Transverse colon (tissue), 4 donors: Measurements from ENCODE around the gene CEP57L1. TPM values are rescaled to one million over a fixed set of nuclear protein-coding genes. Genes with fewer than 3 reads are reported as not detected.

Source experiments
- DNase-seq: peaks from one replicate; pipeline ENCODE4 v3.0.0-alpha.2; 2019
- H3K27ac ChIP-seq, 4 donors: fragments of 200-600 bp; sonication (generic); 2 replicates each; pipeline ENCODE4 v1.5.1; 2016 to 2018; ENCODE audit warnings: inconsistent platforms in 4 of 4
- H3K27me3 ChIP-seq: fragments of 200-600 bp; sonication (generic); 2 replicates; pipeline ENCODE4 v1.5.1; 2017; ENCODE audit warnings: inconsistent platforms
- H3K36me3 ChIP-seq, 4 donors: fragments of 200-600 bp; sonication (generic); 2 replicates each; pipeline ENCODE4 v1.5.1; 2017 to 2019; ENCODE audit warnings: inconsistent platforms in 4 of 4
- H3K4me1 ChIP-seq, 4 donors: fragments of 200-600 bp; sonication (generic); 2 replicates each; pipeline ENCODE4 v1.5.1; 2017 to 2020; ENCODE audit warnings: inconsistent platforms in 4 of 4
- H3K4me3 ChIP-seq, 4 donors: fragments of 200-600 bp; sonication (generic); 1 replicate in 1 of 4; 2 replicates in 3 of 4; pipeline versions ENCODE4 v1.5.1 to v1.6.1; 2017 to 2019; ENCODE audit warnings: inconsistent platforms in 4 of 4
- H3K9me3 ChIP-seq, 2 donors: fragments of 200-600 bp; sonication (generic); 2 replicates each; pipeline ENCODE4 v1.5.1; 2017 to 2019; ENCODE audit warnings: inconsistent platforms in 2 of 2
- CTCF ChIP-seq, 5 experiments: fragments of 200-600 bp in 3 of 5; fragments of 450-650 bp in 2 of 5; sonication (generic) in 3 of 5; IDR thresholded peaks; 1 replicate in 2 of 5; 2 replicates in 3 of 5; pipeline ENCODE4 v1.5.1; 2016 to 2017; ENCODE audit warnings: antibody characterized with exemption in 5 of 5, inconsistent platforms in 3 of 5, mild to moderate bottlenecking in 2 of 5, moderate library complexity in 1 of 5
- EP300 ChIP-seq: sonication (generic); formaldehyde crosslinking; IDR thresholded peaks from one replicate; pipeline ENCODE4 v1.6.1; 2017; ENCODE audit warnings: antibody characterized with exemption, low read depth
- POLR2A ChIP-seq: fragments of 450-650 bp; IDR thresholded peaks from one replicate; pipeline ENCODE4 v1.6.1; 2016; ENCODE audit warnings: antibody characterized with exemption, mild to moderate bottlenecking, moderate library complexity
- POLR2AphosphoS5 ChIP-seq, 3 donors: sonication (generic); formaldehyde crosslinking; IDR thresholded peaks; one replicate each; pipeline ENCODE4 v1.6.1; 2016; ENCODE audit warnings: antibody characterized with exemption in 3 of 3
- WGBS, 2 donors: methylation state at CpG; one replicate each; pipeline ENCODE4 v1.1.5; 2018; ENCODE audit warnings: low coverage in 1 of 2; 5-methylcytosine and 5-hydroxymethylcytosine counted together
- in situ Hi-C, 4 donors: fragments of 200-750 bp; cut with MboI; loops; one replicate each; pipeline versions ENCODE4 v1.15.0 to v1.15.1; 2017; ENCODE audit warnings: low sequenced_read_pairs in 3 of 4, low pct_ligation_motif_present in 1 of 4, low pct_unique_long_range_greater_than_20kb in 1 of 4
- intact Hi-C: fragments of 100-400 bp; cut with DNase I; formaldehyde crosslinking; loops from one replicate; pipeline ENCODE4 v1.15.1; 2023; ENCODE audit warnings: low total_unique reads
- total RNA-seq, 4 donors: library from RNA; depleted of rRNA; stranded (reverse); fragments of >200 nt; gene quantifications; one replicate each; pipeline ENCODE4 v1.1.0, GENCODE V29; 2016

The CEP57L1 gene
- total RNA-seq, 4 donors from 2014 or later = 1.9 to 29.5 (median 9.5) TPM

DNA sequence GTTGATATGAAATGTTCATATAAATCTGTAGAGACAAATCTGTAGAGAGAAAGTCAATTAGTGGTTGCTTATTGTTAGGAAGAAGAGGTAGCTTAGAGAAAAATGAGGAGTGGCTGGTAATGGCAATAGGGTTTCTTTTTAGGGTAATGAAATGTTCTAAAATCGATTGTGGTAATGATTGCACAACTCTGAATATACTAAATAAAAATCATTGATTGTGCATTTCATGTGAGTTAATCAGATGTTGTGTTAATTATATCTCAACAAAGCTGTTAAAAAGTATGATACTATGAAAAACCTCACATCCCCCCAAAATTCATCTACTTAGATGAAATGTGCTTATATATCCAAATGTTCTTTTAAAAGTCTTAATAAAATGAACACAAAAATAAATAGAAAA is 84.2 kb downstream of the CEP57L1 start:
- 71 to 73% methylated on average over 1 of the region's 1 CpG for WGBS, 2 donors
- Histone ChIP-seq H3K4me3 (no peak overlapping the region), H3K27ac (no peak overlapping the region), H3K4me1 (peaks cover 0 to 8% (median 0%) of the 10 kb centered on the region in 4 donors), H3K9me3 (no peaks in the 10 kb centered on the region), H3K36me3 (no peaks in the 10 kb centered on the region), H3K27me3 (no peaks in the 10 kb centered on the region)
- no peak for TF ChIP-seq POLR2A
- no peak for TF ChIP-seq CTCF (IDR thresholded peaks at IDR 0.05)
- no peak for TF ChIP-seq EP300
- TF ChIP-seq POLR2AphosphoS5 (IDR thresholded peaks at IDR 0.05) = no peak
- DNase-seq = no peak
- intact Hi-C loops (no loop called here), in situ Hi-C loops (loop anchor here (25.0 kb wide), 2 partner anchors 208 to 508 kb away; partner anchors contain the start of genes AK9 (in 2 of the 4), CD164 (in 2 of the 4) and FIG4 (in 2 of the 4))

- Histone ChIP-seq H3K36me3 (no peaks in the 10 kb centered on the region), H3K27me3 (no peaks in the 10 kb centered on the region), H3K4me3 (no peak overlapping the region), H3K9me3 (no peaks in the 10 kb centered on the region), H3K27ac (no peak overlapping the region), H3K4me1 (peaks cover 0 to 13% (median under 1%) of the 10 kb centered on the region in 4 donors)
- DNase-seq = no peak
- 15 to 20% methylated on average over 1 to 2 of the region's 2 CpGs for WGBS, 2 donors
- TF ChIP-seq POLR2AphosphoS5 (IDR thresholded peaks at IDR 0.05) = no peak
- TF ChIP-seq EP300 = no peak
- TF ChIP-seq POLR2A = no peak
- no peak for TF ChIP-seq CTCF (IDR thresholded peaks at IDR 0.05)
- in situ Hi-C loops (loop anchor here (10.0 to 25.0 kb wide), 3 partner anchors 202 to 505 kb away; partner anchors contain the start of genes CD164 (in 3 of the 4), AK9 (in 2 of the 4) and FIG4 (in 2 of the 4)), intact Hi-C loops (no loop called here)
Measured at GRCh38 chr6:109182578-109182977, 87.3 kb downstream of the CEP57L1 start.

DNA sequence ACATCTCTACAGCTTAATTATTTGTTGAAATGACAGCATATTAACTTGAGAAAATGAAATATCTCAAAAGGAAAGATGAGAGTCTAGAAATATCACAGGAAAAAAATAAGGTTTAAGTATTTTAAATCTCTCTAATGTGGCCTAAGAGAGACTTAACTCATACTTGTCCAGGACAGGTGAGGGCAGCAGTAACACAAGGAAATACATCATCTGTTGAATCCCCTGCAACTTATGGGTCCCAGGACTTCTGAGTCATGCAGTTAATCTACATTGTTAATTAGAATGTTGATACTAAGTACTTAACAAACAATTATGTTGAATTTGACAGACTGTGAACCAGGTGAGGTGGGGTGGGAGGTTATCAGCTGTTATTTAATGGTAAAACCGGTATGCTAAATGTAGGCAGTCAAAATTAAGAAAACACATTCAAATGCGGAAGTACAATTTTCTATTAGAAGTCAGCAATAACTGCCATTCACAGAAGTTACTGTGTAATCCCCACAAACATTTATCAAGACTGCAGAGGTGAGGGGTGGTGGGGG is 87.9 kb downstream of the CEP57L1 start:
- no peak for DNase-seq
- H3K4me3 ChIP-seq = no peak overlapping the region
- H3K36me3 ChIP-seq = no peaks in the 10 kb centered on the region
- WGBS, 2 donors = 10 to 58% methylated on average over 2 of the region's 2 CpGs
- no peaks in the 10 kb centered on the region for H3K27me3 ChIP-seq
- TF ChIP-seq POLR2AphosphoS5 (IDR thresholded peaks at IDR 0.05) = no peak
- no peak for TF ChIP-seq POLR2A
- TF ChIP-seq CTCF (IDR thresholded peaks at IDR 0.05) = no peak
- no peak for TF ChIP-seq EP300
- no peak overlapping the region for H3K27ac ChIP-seq
- H3K4me1 ChIP-seq = peaks cover 0 to 18% (median 1%) of the 10 kb centered on the region in 4 donors
- in situ Hi-C loops (loop anchor here (10.0 to 25.0 kb wide), 3 partner anchors 202 to 504 kb away; partner anchors contain the start of genes CD164 (in 3 of the 4), AK9 (in 2 of the 4) and FIG4 (in 2 of the 4)), intact Hi-C loops (no loop called here)
- H3K9me3 ChIP-seq = no peaks in the 10 kb centered on the region

DNA sequence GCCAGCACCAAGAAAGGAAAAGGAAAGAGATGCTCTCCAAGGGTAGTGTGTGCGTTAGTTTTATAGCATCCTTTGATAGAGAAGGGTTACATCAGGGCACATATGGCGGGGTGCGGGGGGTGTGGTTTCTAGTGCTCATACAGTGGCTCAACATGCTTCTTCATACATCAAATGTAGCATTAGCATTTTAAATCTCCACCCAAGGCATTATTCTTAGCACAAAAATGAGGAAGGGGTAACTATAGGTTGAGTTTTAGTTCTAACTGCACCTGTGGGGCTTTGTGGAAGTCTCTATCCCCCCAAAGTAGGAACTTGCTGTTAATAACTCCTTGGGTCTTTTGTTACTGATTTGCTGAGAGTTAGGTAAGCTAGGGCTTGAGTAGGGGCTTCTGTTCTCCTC is 89.3 kb downstream of the CEP57L1 start:
- Histone ChIP-seq H3K4me1 (peaks cover 0 to 18% (median 1%) of the 10 kb centered on the region in 4 donors), H3K27ac (no peak overlapping the region), H3K9me3 (no peaks in the 10 kb centered on the region), H3K36me3 (no peaks in the 10 kb centered on the region), H3K4me3 (no peak overlapping the region), H3K27me3 (no peaks in the 10 kb centered on the region)
- in situ Hi-C loops = loop anchor here (5.0 to 25.0 kb wide), 4 partner anchors 198 to 503 kb away; partner anchors contain the start of genes CD164 (in 4 of the 4), AK9 (in 2 of the 4) and FIG4 (in 2 of the 4)
- no peak for TF ChIP-seq EP300
- TF ChIP-seq POLR2A = no peak
- TF ChIP-seq CTCF (IDR thresholded peaks at IDR 0.05) = no peak
- TF ChIP-seq POLR2AphosphoS5 (IDR thresholded peaks at IDR 0.05) = no peak
- intact Hi-C loops = loop anchor here (5.0 kb wide), 1 partner anchor 198 kb away; the partner anchor contains the start of gene CD164
- DNase-seq = no peak
- WGBS, 2 donors = 67 to 81% methylated on average over 3 of the region's 3 CpGs
